SKM-1 (cell line): ENCODE measurements around the gene GNG3.
"Not testable (repeated sequence)": the region's sequence is repeated elsewhere in the genome, so short reads cannot be mapped to it uniquely, and the experiment has no call there.

Source experiments
- DNase-seq: peaks from one replicate; lab custom pipeline; 2025; ENCODE audit not compliant: unreplicated experiment; lab: John Stamatoyannopoulos, UW

Gene GNG3

GRCh38 chr11:62716206-62716605 is 8.7 kb downstream of the GNG3 start:
- no peak for DNase-seq

DNA sequence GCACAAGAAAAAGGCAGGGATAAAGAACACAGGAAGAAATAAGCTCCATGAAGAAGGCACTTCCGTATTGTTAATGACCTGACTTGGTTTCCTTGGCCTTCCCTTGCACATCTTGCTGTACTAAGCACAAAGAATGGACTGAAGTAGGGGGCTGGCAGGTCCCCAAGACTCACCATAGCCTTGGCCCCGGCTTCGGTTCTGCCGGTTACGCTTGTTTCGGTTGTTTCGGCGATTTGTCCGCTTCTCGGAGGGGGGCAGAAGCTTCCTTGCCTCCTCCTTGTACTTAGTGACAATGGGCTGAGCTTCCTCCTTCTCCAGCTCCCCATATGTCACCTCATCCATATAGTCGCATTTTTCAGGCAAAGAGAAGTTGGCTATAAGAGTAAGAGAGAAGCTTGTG is 9.3 kb downstream of the GNG3 start:
- DNase-seq = no peak

DNA sequence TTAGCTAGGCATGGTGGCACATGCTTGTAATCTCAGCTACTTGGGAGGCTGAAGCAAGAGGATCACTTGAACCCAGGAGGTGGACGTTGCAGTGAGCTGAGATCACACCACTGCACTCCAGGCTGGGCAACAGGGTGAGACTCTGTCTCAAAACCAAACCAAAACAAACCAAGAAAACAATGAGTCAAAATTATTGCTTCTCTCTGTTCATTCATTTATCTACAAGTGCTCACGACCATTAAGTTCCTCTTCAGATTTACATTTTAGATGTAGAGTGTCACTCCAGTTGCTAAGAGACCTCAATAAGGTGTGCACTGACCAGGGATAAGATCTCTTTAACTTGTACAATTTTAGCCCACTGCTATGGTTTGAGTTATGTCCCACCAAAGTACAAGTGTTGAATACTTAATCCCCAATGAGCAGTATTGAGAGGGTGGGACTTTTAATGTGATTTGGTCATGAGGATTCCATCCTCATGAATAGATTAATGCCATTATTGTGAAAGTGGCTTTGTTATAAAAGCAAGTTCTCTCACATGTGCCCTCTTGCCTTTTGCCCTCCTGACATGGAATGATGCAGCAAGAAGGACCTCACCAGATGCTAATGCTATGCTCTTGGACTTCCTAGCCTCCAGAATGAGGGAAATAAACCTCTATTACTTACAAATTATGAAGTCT is 12.0 kb downstream of the GNG3 start:
- no peak for DNase-seq

GRCh38 chr11:62721994-62722393 is 14.5 kb downstream of the GNG3 start:
- DNase-seq = no peak

- DNase-seq = no peak
Measured at GRCh38 chr11:62724171-62724570, 16.7 kb downstream of the GNG3 start.

DNA sequence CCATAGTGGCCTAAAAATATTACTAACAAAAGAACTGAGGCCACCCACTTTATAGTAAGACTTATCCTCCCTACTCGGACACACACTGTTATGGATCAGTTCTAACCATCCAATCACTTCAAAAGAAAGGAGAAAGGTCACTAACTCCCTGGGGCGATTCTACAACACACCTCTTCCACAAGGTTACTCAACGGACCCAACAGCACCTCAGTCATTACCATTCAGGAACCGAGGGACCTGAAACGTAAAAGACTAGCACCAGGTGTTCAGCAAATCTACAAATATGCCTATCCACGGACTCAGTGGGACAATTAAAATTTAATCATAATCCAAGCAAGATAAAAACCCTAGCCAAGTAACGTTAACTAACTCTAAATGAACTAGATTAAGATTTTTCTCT is 18.2 kb downstream of the GNG3 start:
- no peak for DNase-seq

DNA sequence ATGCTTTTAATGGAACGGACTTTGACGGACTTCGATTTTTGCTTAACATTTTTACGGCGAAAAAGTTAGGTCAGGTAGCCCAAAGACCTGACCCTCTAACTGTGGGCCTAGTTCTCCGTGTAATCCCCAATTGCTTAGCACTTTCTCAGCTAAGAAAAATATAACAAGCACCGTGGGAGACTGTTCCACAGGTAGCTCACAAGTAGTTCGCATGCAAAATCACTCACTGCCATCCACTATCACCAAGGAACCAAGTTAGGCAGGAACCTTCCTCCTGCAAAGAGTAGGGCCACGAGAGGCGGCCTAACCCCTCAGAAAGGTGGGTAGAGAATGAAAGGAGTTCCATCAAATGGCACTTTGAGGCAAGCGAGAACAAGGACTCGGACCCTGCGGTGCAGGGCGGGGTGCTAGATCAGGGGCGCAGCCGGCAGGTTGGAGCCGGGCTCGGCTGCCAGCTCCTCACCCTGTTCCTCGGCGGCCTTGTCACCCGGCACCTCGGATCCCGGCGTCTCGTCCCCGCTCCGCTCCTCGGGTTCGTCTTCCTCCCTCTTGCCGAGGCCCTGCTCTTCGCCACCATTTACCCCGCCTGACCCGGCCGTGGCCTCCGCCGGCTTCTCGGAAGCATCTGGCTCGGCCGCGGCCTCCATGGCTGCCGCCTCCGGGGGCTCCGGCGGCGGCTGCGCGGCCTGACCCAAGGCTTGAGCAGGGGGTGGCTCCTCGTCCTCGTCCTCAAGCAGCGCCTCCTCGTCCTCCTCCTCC is 18.9 kb downstream of the GNG3 start:
- DNase-seq = no peak

DNA sequence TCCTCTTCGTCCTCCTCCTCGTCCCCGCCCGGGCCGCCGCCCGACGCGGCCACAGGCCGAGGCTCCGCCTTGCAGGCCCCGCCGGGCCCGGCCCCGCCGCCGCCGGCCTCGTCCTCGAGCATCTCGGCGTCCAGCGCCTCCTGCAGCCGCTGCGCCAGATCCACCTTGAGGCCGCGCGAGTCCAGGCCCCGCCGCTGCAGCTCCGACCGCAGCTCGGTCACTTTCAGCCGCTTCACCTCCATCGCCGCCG is 19.4 kb downstream of the GNG3 start:
- no peak for DNase-seq

DNA sequence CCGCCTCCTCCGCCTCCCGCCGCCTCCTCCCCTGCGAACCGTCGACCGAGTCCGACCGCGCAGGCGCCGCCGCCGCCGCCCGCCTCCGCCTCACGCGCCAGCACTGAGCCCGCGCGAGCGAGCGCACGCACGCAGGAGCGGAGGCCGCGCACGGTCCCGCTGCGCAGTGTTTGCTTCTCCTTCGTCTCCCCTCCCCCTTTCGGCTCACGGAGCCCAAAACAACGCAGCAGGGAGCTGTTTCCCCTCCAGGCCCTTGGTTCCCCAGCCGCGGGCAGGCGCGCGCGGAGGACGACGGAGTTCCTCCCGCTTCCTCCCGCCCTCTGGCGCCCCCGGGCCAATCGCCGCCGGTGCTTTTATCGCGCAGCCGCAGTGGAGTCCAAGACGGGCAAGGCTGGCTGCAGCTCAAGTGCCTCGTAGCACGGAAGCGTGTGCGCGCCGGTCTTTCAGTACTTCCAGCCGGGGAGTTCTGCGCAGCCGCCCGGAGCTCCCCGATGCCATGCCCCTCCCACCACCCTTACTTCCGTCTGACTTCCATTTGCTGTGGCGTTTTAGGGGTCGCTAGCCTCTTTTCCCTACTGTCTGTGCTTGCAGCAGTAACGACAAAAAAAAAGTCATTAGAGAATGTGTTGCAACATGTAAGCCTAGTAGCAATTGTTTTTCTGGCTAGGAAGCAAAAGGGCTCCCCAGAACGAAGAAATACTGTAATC is 19.8 kb downstream of the GNG3 start, which contains the start of gene HNRNPUL2:
HNRNPUL2 (minus strand) TSS at position 293 of the 707 bp plus-strand sequence. CDS start 301 bp downstream, outside the sequence.
- peak; percentile 99 for DNase-seq

GRCh38 chr11:62727872-62728170 is 20.3 kb downstream of the GNG3 start:
- peak; percentile 97 for DNase-seq

DNA sequence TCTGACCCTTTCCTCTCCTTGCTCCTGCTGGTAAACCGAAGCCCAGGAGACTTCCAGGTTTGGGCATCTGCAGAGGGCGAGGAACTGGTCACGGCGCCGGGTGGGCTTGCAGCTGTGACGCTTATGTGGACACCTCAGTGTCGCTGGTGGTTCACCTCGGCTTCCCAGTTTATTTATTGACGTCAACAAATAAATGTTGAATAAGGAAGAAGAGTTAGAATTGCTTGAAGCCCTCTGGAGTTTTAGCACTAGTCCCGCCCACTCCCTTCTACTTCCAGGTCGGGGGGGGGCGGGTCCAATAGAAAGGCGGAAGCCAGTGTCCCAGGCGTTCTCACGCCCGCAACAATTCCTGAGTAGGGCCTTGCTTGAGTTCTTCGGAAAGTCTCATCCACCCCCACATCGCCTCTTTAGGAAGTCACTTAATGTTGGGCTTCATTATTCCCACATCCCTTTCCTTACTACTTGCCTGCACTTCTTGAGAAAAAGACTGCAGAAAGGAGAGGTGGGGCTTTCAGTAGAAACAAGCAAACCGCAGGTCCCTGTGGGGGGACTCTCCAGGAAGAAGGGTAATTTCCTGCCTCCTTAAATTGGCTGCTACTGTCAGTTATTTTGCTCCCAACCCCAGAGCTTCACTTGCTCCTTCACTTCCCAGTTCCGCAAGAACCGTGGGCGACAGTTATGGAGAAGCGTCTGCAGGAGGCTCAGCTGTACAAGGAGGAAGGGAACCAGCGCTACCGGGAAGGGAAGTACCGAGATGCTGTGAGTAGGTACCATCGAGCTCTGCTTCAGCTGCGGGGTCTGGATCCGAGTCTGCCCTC is 20.9 kb downstream of the GNG3 start, which contains the start of gene TTC9C:
TTC9C (plus strand) TSS at position 316 of the 818 bp plus-strand sequence; CDS start at position 679, 363 bp downstream.
- DNase-seq = peak; percentile 70

- not testable (repeated sequence) for DNase-seq
Measured at GRCh38 chr11:62730076-62730475, 22.6 kb downstream of the GNG3 start.

GRCh38 chr11:62732830-62733229 is 25.4 kb downstream of the GNG3 start:
- DNase-seq = no peak

- DNase-seq = no peak
Measured at GRCh38 chr11:62737196-62737595, 29.7 kb downstream of the GNG3 start.

DNA sequence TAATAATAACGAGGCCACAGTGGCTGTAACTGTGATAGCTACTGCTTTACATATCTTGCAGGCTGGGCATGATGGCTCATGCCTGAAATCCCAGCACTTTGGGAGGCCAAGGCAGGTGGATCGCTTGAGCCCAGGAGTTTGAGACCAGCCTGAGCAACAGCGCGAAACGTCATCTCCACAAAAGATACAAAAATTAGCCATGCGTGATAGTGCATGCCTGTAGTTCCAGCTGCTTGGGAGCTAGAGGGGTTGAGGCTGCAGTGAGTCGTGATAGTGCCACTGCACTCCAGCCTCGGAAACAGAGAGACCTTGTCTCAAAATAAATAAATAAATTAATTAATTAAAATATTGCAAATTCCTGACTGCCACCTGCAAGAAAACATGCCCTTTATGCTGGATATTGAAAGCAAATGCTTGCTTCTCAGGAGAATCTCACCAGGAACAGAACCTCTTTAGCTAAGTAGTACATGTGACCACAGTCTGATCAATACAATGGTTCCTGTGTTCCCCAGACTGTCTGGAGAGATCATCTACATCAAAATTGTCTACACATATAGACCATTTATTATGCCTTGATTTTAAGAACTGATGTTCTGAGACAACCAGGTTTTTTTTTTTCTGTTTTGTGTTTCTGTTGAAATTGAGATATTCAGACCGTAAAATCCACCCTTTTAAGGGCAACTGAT is 40.1 kb downstream of the GNG3 start:
- no peak for DNase-seq

DNA sequence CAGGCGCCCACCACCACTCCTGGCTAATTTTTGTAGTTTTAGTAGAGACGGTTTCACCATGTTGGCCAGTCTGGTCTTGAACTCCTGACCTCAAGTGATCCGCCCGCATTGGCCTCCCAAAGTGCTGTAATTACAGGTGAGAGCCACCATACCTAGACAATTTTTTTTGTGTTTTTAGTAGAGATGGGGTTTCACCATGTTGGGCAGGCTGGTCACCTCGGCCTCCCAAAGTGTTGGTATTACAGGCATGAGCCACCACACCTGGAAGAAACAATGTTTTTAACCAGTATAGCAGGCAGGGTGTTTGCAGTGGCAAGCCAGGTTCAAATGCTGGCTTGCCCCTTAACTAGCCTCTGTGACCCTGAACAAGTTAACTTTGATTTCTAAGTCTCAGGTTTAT is 42.5 kb downstream of the GNG3 start:
- DNase-seq = not testable (repeated sequence)

DNA sequence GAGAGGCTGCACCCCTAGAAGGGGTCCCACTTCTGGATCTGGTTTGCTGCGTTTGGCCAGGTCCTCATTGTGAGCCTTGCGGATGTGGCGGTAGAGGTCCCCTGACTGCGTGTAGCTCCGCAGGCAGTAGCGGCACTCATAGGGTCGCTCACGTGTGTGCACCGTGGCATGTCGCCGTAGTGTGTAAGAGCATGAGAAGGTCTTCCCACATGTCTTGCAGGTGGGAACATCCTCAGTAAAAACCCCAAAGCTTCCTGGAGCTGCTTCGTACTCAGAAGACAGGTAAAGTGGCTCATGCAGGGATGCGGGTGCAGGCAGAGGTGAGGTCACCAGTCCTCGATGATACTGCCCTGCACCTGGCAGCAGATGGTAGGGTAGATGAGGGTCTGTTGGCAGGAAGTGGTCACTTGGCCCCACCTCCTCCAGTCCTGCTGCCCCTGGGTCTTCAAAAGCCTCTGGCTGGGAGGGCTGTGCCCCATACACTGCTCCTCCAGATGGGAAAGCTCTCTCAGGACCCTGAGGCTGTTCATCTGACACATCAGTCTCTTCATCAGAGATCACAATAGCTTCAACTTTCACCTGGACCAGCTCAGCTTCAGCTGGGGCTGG is 44.8 kb downstream of the GNG3 start:
- no peak for DNase-seq

DNA sequence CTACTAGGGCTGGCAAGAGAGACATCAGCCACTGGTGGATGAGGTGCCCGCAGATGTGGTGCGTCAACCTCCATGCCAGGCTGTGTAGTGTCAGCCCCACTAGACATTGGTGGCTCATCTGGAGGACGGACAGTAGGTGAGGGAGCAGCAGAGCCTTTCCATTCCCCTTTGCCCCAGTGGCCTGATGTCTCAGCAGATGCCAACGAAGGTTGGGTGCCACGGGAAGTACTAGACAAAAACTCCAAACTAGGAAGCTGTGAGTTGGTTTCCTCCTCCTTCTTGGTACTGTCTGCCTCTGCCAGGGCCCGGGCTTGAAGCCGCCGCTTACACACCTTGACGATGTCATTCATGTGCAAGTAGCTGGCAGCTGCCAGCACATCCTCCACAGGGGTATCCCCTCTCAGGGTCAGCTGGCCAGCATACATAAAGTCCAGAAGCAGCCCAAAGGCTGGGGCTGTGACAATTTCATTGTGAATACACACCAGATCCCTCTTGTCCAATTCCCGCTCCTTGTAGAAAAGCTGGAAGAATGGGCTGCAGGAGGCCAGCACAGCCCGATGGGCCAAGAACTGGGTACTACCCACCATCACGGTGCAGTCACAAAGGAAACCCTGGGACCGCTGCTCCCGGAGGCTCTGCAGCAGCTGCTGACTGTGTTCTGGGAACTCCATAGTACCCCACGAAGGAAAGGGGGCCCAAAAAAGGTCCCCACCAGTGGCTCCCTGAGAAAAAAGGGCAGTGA is 45.7 kb downstream of the GNG3 start:
- DNase-seq = no peak

GRCh38 chr11:62753736-62754603 is 46.5 kb downstream of the GNG3 start, which contains the start of gene ZBTB3:
Gene ZBTB3, minus strand, starts transcription at chr11:62754160. Its CDS starts 496 bp downstream, at chr11:62753664.
- peak; percentile 99 for DNase-seq
